Gastroesophageal sphincter (tissue), 4 donors: ENCODE measurements around the gene SV2B. TPM values are rescaled to one million over a fixed set of nuclear protein-coding genes. Genes with fewer than 3 reads are reported as not detected.

Experiments used
- ATAC-seq: fragments of 150-250 bp; one replicate; pipeline ENCODE4 v1.9.1; 2016; ENCODE audit warnings: mild to moderate bottlenecking, moderate library complexity
- H3K27ac ChIP-seq, 4 donors: fragments of 200-600 bp; sonication (generic) in 3 of 4; 1 replicate in 3 of 4; 2 replicates in 1 of 4; pipeline ENCODE4 v1.5.1; 2016 to 2019
- H3K27me3 ChIP-seq: fragments of 200-600 bp; sonication (generic); one replicate; pipeline ENCODE4 v1.5.1; 2019
- H3K36me3 ChIP-seq, 2 donors: fragments of 200-600 bp; sonication (generic); one replicate each; pipeline ENCODE4 v1.5.1; 2019; ENCODE audit warnings: control low read depth in 1 of 2
- H3K4me1 ChIP-seq, 3 donors: fragments of 200-600 bp; sonication (generic); 1 replicate in 2 of 3; 2 replicates in 1 of 3; pipeline ENCODE4 v1.5.1; 2016 to 2019; ENCODE audit warnings: control low read depth in 2 of 3
- H3K4me3 ChIP-seq, 2 donors: fragments of 200-600 bp; sonication (generic); one replicate each; pipeline ENCODE4 v1.5.1; 2019; ENCODE audit warnings: mild to moderate bottlenecking in 1 of 2, moderate library complexity in 1 of 2
- H3K9me3 ChIP-seq, 3 donors: fragments of 200-600 bp; sonication (generic); one replicate each; pipeline ENCODE4 v1.5.1; 2017 to 2019; ENCODE audit warnings: control low read depth in 2 of 3
- CTCF ChIP-seq, 4 experiments: fragments of 200-600 bp in 2 of 4; fragments of 450-650 bp in 2 of 4; sonication (generic) in 1 of 4; IDR thresholded peaks; one replicate each; pipeline ENCODE4 v1.5.1; 2017 to 2019; ENCODE audit warnings: antibody characterized with exemption in 4 of 4, mild to moderate bottlenecking in 2 of 4, moderate library complexity in 2 of 4
- EP300 ChIP-seq: sonication (generic); formaldehyde crosslinking; IDR thresholded peaks from one replicate; pipeline ENCODE4 v1.6.1; 2017; ENCODE audit warnings: antibody characterized with exemption, mild to moderate bottlenecking
- POLR2A ChIP-seq, 2 donors: fragments of 450-650 bp; IDR thresholded peaks; one replicate each; pipeline ENCODE4 v1.6.1; 2017; ENCODE audit warnings: antibody characterized with exemption in 2 of 2, mild to moderate bottlenecking in 2 of 2, moderate library complexity in 1 of 2
- POLR2AphosphoS5 ChIP-seq: sonication (generic); formaldehyde crosslinking; IDR thresholded peaks from one replicate; pipeline ENCODE4 v1.6.1; 2017; ENCODE audit warnings: antibody characterized with exemption
- WGBS, 2 donors: methylation state at CpG; one replicate each; pipeline ENCODE4 v1.1.5; 2018; ENCODE audit warnings: low coverage in 1 of 2; 5-methylcytosine and 5-hydroxymethylcytosine counted together
- total RNA-seq, 4 donors: library from RNA; depleted of rRNA; stranded (reverse); fragments of >200 nt; gene quantifications; one replicate each; pipeline ENCODE4 v1.1.0, GENCODE V29; 2016

Gene SV2B
- total RNA-seq, 4 donors from 2014 or later = 0.16 to 4.1 (median 1.1) TPM

- H3K27ac ChIP-seq = no peak overlapping the region
Measured at GRCh38 chr15:91142106-91142744, 42.2 kb downstream of the SV2B start.

GRCh38 chr15:91142946-91143345 lies 42.9 kb downstream of the SV2B start:
- Histone ChIP-seq H3K27me3 (peaks cover 11% of the 10 kb centered on the region), H3K27ac (no peak overlapping the region), H3K9me3 (no peaks in the 10 kb centered on the region), H3K4me3 (no peak overlapping the region), H3K36me3 (no peaks in the 10 kb centered on the region), H3K4me1 (no peaks in the 10 kb centered on the region)
- TF ChIP-seq POLR2AphosphoS5 (no peak), CTCF (IDR thresholded peaks at IDR 0.05) (no peak), EP300 (no peak), POLR2A (IDR thresholded peaks at IDR 0.05) (no peak)
- no peak for ATAC-seq
- WGBS, 2 donors = 52 to 72% methylated on average over 4 to 5 of the region's 7 CpGs

More at GRCh38 chr15:91142106-91142744, 42.2 kb downstream of the SV2B start:
- Histone ChIP-seq H3K27me3 (peaks cover 9% of the 10 kb centered on the region), H3K36me3 (no peaks in the 10 kb centered on the region), H3K4me3 (no peak overlapping the region), H3K9me3 (no peaks in the 10 kb centered on the region), H3K4me1 (no peaks in the 10 kb centered on the region)
- 79 to 89% methylated on average over 1 of the region's 1 CpG for WGBS, 2 donors
- no peak for ATAC-seq
- no peak for TF ChIP-seq POLR2A (IDR thresholded peaks at IDR 0.05)
- TF ChIP-seq CTCF (IDR thresholded peaks at IDR 0.05) = peak in 1 of 4 experiments; percentile 24

GRCh38 chr15:91146728-91147127 lies 46.7 kb downstream of the SV2B start:
- Histone ChIP-seq H3K36me3 (no peaks in the 10 kb centered on the region), H3K4me1 (no peaks in the 10 kb centered on the region), H3K9me3 (no peaks in the 10 kb centered on the region), H3K27me3 (peaks cover 38% of the 10 kb centered on the region), H3K27ac (no peak overlapping the region), H3K4me3 (no peak overlapping the region)
- TF ChIP-seq EP300 (no peak), CTCF (IDR thresholded peaks at IDR 0.05) (no peak), POLR2A (IDR thresholded peaks at IDR 0.05) (no peak), POLR2AphosphoS5 (no peak)
- no peak for ATAC-seq
- 60 to 90% methylated on average over 1 of the region's 1 CpG for WGBS, 2 donors

- Histone ChIP-seq H3K4me3 (no peak overlapping the region), H3K4me1 (no peaks in the 10 kb centered on the region), H3K9me3 (no peaks in the 10 kb centered on the region), H3K36me3 (no peaks in the 10 kb centered on the region), H3K27ac (no peak overlapping the region), H3K27me3 (peaks cover 41% of the 10 kb centered on the region)
- ATAC-seq = no peak
- TF ChIP-seq POLR2A (IDR thresholded peaks at IDR 0.05) = no peak
- no peak for TF ChIP-seq POLR2AphosphoS5
- no peak for TF ChIP-seq CTCF (IDR thresholded peaks at IDR 0.05)
- TF ChIP-seq EP300 = no peak
- 71 to 89% methylated on average over 3 to 4 of the region's 4 CpGs for WGBS, 2 donors
Measured at GRCh38 chr15:91148243-91148642, 48.2 kb downstream of the SV2B start.

- Histone ChIP-seq H3K9me3 (no peaks in the 10 kb centered on the region), H3K4me3 (no peak overlapping the region), H3K27ac (no peak overlapping the region), H3K36me3 (no peaks in the 10 kb centered on the region), H3K4me1 (no peaks in the 10 kb centered on the region), H3K27me3 (peaks cover 57% of the 10 kb centered on the region)
- WGBS, 2 donors = 54% methylated on average over 2 of the region's 4 CpGs; no CpG with 5 or more reads in 1 of the 2 donors
- ATAC-seq = no peak
- TF ChIP-seq POLR2AphosphoS5 (no peak), EP300 (no peak), CTCF (IDR thresholded peaks at IDR 0.05) (no peak), POLR2A (IDR thresholded peaks at IDR 0.05) (no peak)
Measured at GRCh38 chr15:91150502-91151160, 50.6 kb downstream of the SV2B start.
